A673 (cell line): Measurements from ENCODE around the gene CACNA2D2.

Experiments used
- EZH2 ChIP-seq: fragments of 200-600 bp; sonication (generic); IDR thresholded peaks from 2 replicates; pipeline ENCODE4 v1.6.1; 2017; ENCODE audit warnings: borderline replicate concordance, low read depth, mild to moderate bottlenecking, mixed read lengths, antibody characterized with exemption, low read length; ENCODE audit not compliant: poor library complexity, severe bottlenecking
- TF ChIP-seq, protein P1 (sequence below): fragments of 300-800, 200-600 bp; sonication (generic); conservative IDR thresholded peaks from 2 replicates; pipeline ENCODE4 v1.5.1; 2017; ENCODE audit warnings: low read depth, mild to moderate bottlenecking, antibody characterized with exemption, low read length, moderate library complexity, mixed read lengths

GRCh38 chr3:50417637-50418033, 85.8 kb downstream of the CACNA2D2 start:
- TF ChIP-seq, protein P1, sequence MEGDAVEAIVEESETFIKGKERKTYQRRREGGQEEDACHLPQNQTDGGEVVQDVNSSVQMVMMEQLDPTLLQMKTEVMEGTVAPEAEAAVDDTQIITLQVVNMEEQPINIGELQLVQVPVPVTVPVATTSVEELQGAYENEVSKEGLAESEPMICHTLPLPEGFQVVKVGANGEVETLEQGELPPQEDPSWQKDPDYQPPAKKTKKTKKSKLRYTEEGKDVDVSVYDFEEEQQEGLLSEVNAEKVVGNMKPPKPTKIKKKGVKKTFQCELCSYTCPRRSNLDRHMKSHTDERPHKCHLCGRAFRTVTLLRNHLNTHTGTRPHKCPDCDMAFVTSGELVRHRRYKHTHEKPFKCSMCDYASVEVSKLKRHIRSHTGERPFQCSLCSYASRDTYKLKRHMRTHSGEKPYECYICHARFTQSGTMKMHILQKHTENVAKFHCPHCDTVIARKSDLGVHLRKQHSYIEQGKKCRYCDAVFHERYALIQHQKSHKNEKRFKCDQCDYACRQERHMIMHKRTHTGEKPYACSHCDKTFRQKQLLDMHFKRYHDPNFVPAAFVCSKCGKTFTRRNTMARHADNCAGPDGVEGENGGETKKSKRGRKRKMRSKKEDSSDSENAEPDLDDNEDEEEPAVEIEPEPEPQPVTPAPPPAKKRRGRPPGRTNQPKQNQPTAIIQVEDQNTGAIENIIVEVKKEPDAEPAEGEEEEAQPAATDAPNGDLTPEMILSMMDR, result no peak
- TF ChIP-seq EZH2, result no peak
